Sigmoid colon (tissue), 7 donors: ENCODE results near the gene C12orf75. TPM values are rescaled to one million over a fixed set of nuclear protein-coding genes. Genes with fewer than 3 reads are reported as not detected.

ENCODE experiments used
- DNase-seq: peaks from one replicate; pipeline ENCODE4 v3.0.0-alpha.2; 2019
- H3K27ac ChIP-seq, 4 donors: fragments of 200-600 bp; sonication (generic); one replicate each; pipeline ENCODE4 v1.5.1; 2016 to 2019; ENCODE audit warnings: mild to moderate bottlenecking in 1 of 4
- H3K27me3 ChIP-seq, 3 donors: fragments of 200-600 bp; sonication (generic); one replicate each; pipeline ENCODE4 v1.5.1; 2019; ENCODE audit warnings: mild to moderate bottlenecking in 1 of 3
- H3K36me3 ChIP-seq, 4 donors: fragments of 200-600 bp; sonication (generic); one replicate each; pipeline ENCODE4 v1.5.1; 2016 to 2019
- H3K4me1 ChIP-seq, 4 donors: fragments of 200-600 bp; sonication (generic); one replicate each; pipeline ENCODE4 v1.5.1; 2017 to 2019
- H3K4me3 ChIP-seq, 4 donors: fragments of 200-600 bp; sonication (generic); one replicate each; pipeline ENCODE4 v1.5.1; 2017 to 2019; ENCODE audit warnings: mild to moderate bottlenecking in 2 of 4, moderate library complexity in 1 of 4
- H3K9me3 ChIP-seq, 4 donors: fragments of 200-600 bp in 3 of 4; sonication (generic) in 3 of 4; one replicate each; pipeline versions ENCODE4 v1.5.1 to v1.6.1; 2013 to 2019
- CTCF ChIP-seq, 4 experiments: fragments of 450-650 bp in 3 of 4; fragments of 200-600 bp in 1 of 4; IDR thresholded peaks; one replicate each; pipeline ENCODE4 v1.5.1; 2016 to 2019; ENCODE audit warnings: antibody characterized with exemption in 4 of 4, mild to moderate bottlenecking in 3 of 4, moderate library complexity in 2 of 4
- EP300 ChIP-seq, 4 donors: sonication (generic); formaldehyde crosslinking; IDR thresholded peaks; one replicate each; pipeline ENCODE4 v1.6.1; 2017; ENCODE audit warnings: antibody characterized with exemption in 4 of 4
- POLR2A ChIP-seq, 2 donors: fragments of 450-650 bp; IDR thresholded peaks; one replicate each; pipeline ENCODE4 v1.6.1; 2016; ENCODE audit warnings: antibody characterized with exemption in 2 of 2, mild to moderate bottlenecking in 2 of 2, moderate library complexity in 2 of 2
- POLR2AphosphoS5 ChIP-seq, 4 donors: sonication (generic); formaldehyde crosslinking; IDR thresholded peaks; one replicate each; pipeline ENCODE4 v1.6.1; 2017; ENCODE audit warnings: antibody characterized with exemption in 4 of 4
- WGBS, 2 donors: extraction: QIAGEN DNeasy Blood & Tissue Kit; methylation state at CpG; one replicate each; pipeline ENCODE4 v1.1.7; 2013; 5-methylcytosine and 5-hydroxymethylcytosine counted together
- intact Hi-C: fragments of 100-400 bp; cut with DNase I; formaldehyde crosslinking; loops from one replicate; pipeline ENCODE4 v1.15.1; 2023
- polyA plus RNA-seq, 3 donors: library from polyadenylated mRNA; stranded (reverse); fragments of 200-250 nt; gene quantifications; one replicate each; pipeline ENCODE4 v1.2.3, GENCODE V29; 2013
- total RNA-seq, 4 donors: library from RNA; depleted of rRNA; stranded (reverse); fragments of >200 nt; gene quantifications; one replicate each; pipeline ENCODE4 v1.1.0, GENCODE V29; 2016
- donor health status: healthy with polysubstance abuse.
- donor health status: Bipolar disorder and iron deficiency.
- donor health status: healthy.

The C12orf75 gene
- total and polyA plus RNA-seq, 7 donors = 1.6 to 310 (median 4.4) TPM

GRCh38 chr12:105358789-105359188 is 28.3 kb downstream of the C12orf75 start:
- Histone ChIP-seq H3K36me3 (no peaks in the 10 kb centered on the region), H3K4me3 (no peak overlapping the region), H3K9me3 (no peaks in the 10 kb centered on the region), H3K4me1 (no peaks in the 10 kb centered on the region), H3K27me3 (no peaks in the 10 kb centered on the region), H3K27ac (no peak overlapping the region)
- TF ChIP-seq EP300 (IDR thresholded peaks at IDR 0.05) = no peak
- TF ChIP-seq POLR2AphosphoS5 (IDR thresholded peaks at IDR 0.05) = no peak
- no peak for TF ChIP-seq CTCF (IDR thresholded peaks at IDR 0.05)
- no peak for TF ChIP-seq POLR2A (IDR thresholded peaks at IDR 0.05)
- DNase-seq = no peak
- intact Hi-C loops = no loop called here
- 79 to 87% methylated on average over 7 of the region's 7 CpGs for WGBS, 2 donors

GRCh38 chr12:105359856-105360255 is 29.4 kb downstream of the C12orf75 start:
- H3K27me3 ChIP-seq = no peaks in the 10 kb centered on the region
- H3K27ac ChIP-seq = no peak overlapping the region
- no peaks in the 10 kb centered on the region for H3K9me3 ChIP-seq
- H3K36me3 ChIP-seq = no peaks in the 10 kb centered on the region
- no peak overlapping the region for H3K4me3 ChIP-seq
- intact Hi-C loops = no loop called here
- 80 to 85% methylated on average over 1 of the region's 1 CpG for WGBS, 2 donors
- TF ChIP-seq POLR2AphosphoS5 (IDR thresholded peaks at IDR 0.05) = no peak
- TF ChIP-seq CTCF (IDR thresholded peaks at IDR 0.05) = no peak
- no peak for TF ChIP-seq POLR2A (IDR thresholded peaks at IDR 0.05)
- no peak for TF ChIP-seq EP300 (IDR thresholded peaks at IDR 0.05)
- DNase-seq = no peak
- H3K4me1 ChIP-seq = no peaks in the 10 kb centered on the region

GRCh38 chr12:105363890-105364289 is 33.4 kb downstream of the C12orf75 start:
- TF ChIP-seq POLR2AphosphoS5 (IDR thresholded peaks at IDR 0.05) (no peak), CTCF (IDR thresholded peaks at IDR 0.05) (no peak), POLR2A (IDR thresholded peaks at IDR 0.05) (no peak), EP300 (IDR thresholded peaks at IDR 0.05) (no peak)
- Histone ChIP-seq H3K4me3 (no peak overlapping the region), H3K27me3 (no peaks in the 10 kb centered on the region), H3K4me1 (no peaks in the 10 kb centered on the region), H3K9me3 (no peaks in the 10 kb centered on the region), H3K36me3 (no peaks in the 10 kb centered on the region), H3K27ac (no peak overlapping the region)
- intact Hi-C loops = no loop called here
- 71 to 83% methylated on average over 3 of the region's 3 CpGs for WGBS, 2 donors
- DNase-seq = no peak

- no peaks in the 10 kb centered on the region for H3K9me3 ChIP-seq
- no peak for DNase-seq
- H3K36me3 ChIP-seq = no peaks in the 10 kb centered on the region
- TF ChIP-seq CTCF (IDR thresholded peaks at IDR 0.05) (no peak), POLR2AphosphoS5 (IDR thresholded peaks at IDR 0.05) (no peak), EP300 (IDR thresholded peaks at IDR 0.05) (no peak), POLR2A (IDR thresholded peaks at IDR 0.05) (no peak)
- intact Hi-C loops = no loop called here
- H3K4me3 ChIP-seq = no peak overlapping the region
- WGBS, 2 donors = 86 to 87% methylated on average over 3 of the region's 3 CpGs
- H3K27ac ChIP-seq = no peak overlapping the region
- no peaks in the 10 kb centered on the region for H3K27me3 ChIP-seq
- no peaks in the 10 kb centered on the region for H3K4me1 ChIP-seq
Observed at GRCh38 chr12:105365231-105365630, 34.7 kb downstream of the C12orf75 start.

GRCh38 chr12:105368047-105368646 is 37.7 kb downstream of the C12orf75 start:
- TF ChIP-seq EP300 (IDR thresholded peaks at IDR 0.05) (no peak), POLR2A (IDR thresholded peaks at IDR 0.05) (no peak), CTCF (IDR thresholded peaks at IDR 0.05) (no peak), POLR2AphosphoS5 (IDR thresholded peaks at IDR 0.05) (no peak)
- Histone ChIP-seq H3K27ac (no peak overlapping the region), H3K36me3 (no peaks in the 10 kb centered on the region), H3K4me1 (no peaks in the 10 kb centered on the region), H3K27me3 (no peaks in the 10 kb centered on the region), H3K9me3 (no peaks in the 10 kb centered on the region), H3K4me3 (no peak overlapping the region)
- WGBS, 2 donors = 95 to 96% methylated on average over 6 of the region's 6 CpGs
- DNase-seq = no peak
- intact Hi-C loops = no loop called here
